HG02763 (cell line): ENCODE data around the gene B4GAT1.
"Not testable (repeated sequence)": the region's sequence is repeated elsewhere in the genome, so short reads cannot be mapped to it uniquely, and the experiment has no call there.

Source experiments
- ATAC-seq: cut with Tn5 transposase; IDR thresholded peaks from one replicate; pipeline ENCODE4 v1.9.1; 2021; ENCODE audit warnings: mild to moderate bottlenecking, moderate library complexity; ENCODE audit not compliant: unreplicated experiment

Gene B4GAT1

DNA sequence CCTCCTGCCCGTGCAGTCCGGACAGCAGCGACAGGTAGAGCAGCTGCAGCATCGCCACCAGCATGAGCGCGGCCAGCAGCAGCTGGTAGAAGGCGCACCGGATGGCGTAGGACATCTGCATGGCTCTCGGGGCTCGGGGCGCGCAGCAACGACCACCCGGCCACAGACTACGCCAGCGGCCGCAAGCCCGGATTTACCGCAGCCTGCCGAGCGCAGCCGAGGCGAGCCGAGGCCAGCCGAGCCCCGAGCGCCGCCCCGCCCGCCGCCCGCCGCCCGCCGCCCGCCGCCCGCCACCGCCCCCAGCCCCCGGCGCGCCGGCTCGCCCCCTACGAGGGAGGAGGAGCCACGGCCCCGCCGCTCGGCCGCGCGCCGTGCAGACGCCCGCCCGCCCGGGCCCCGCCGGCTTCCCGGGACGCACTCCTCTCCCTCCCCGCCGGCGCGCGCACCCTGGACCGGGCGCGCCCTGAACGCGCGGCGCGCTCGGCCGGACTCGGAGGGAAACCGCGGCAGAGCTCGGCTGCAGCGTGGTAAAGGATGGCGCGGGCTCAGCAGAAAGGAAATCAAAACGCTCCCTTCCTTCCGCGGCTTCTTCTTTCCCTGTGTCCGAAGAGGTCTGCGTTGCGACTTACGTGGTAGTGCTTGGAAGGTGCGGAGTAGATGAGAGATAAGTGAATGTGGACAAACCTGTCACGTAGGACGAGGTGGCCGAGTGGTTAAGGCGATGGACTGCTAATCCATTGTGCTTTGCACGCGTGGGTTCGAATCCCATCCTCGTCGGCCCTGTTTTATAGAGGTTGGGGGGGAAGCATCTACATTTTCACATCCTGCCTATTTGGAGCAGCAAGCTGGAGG lies at the start of gene B4GAT1:
TSS of gene B4GAT1 (minus strand) at position 205 of the 852 bp plus-strand sequence. CDS start at position 121, 84 bp downstream.
- peak; percentile 49 for ATAC-seq

DNA sequence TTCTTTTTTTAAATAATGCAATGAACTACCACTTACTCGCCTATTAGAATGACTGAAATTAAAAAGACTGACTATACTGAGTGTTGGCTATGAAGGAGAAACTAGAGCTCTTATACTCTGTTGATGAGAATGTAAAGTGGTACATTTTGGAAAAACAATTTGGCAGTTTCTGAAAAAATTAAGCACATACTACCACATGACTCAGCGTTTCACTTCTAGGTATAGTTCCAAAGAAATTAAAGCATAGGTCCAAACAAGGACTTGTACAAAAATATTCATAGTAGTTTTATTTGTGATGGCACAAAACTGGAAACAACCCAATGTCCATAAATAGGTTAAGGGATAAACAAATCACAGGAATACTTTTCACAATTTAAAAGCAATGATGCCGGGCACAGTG lies 46.5 kb upstream of the B4GAT1 start:
- ATAC-seq, result no peak

DNA sequence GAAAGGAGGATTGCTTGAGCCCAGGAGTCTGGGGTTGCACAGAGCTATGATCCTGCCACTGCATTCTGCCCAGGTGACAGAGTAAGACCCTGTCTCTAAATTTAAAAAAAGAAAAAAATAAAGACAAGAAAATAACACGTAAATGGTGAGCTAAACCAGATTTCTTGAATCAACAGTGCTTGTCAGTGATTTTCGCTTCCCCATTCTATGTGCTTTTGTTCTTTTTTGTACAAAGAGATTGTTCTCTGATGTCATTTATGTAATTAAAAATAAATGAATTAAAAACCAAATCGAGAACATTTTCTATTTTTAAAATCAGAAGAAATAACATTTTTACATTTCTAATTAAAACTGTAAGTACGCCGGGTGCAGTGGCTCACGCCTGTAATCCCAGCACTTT lies 43.9 kb upstream of the B4GAT1 start:
- no peak for ATAC-seq

DNA sequence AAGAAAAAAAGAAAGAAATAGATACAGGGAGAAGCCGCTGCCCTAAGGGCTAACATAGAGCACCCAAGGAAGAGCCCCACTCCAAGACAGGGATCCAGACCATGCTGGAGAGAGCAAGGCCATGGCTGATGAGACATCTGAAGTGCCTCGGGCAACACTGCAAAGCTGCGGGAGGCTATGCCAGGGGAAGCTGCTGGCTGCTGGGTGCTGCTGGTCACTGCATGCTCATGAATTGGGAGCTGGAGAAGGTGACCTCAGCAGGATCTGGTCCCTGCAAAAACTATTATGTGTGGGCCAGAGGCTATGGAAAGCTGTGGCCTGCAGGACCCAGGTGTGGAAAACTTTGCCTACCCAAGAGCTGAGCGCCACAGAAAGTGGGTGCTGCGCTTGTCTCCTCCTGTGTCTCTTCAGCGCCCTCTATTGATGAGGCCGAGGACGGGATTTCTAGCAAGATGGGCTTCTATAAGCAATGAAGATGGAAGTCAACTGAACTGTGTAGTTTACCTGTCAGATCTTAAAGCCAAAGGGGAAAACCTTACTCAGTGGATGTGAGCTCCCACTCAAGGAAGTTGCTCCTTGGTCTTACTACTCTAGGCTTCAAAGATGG lies 41.5 kb upstream of the B4GAT1 start:
- ATAC-seq, result no peak

DNA sequence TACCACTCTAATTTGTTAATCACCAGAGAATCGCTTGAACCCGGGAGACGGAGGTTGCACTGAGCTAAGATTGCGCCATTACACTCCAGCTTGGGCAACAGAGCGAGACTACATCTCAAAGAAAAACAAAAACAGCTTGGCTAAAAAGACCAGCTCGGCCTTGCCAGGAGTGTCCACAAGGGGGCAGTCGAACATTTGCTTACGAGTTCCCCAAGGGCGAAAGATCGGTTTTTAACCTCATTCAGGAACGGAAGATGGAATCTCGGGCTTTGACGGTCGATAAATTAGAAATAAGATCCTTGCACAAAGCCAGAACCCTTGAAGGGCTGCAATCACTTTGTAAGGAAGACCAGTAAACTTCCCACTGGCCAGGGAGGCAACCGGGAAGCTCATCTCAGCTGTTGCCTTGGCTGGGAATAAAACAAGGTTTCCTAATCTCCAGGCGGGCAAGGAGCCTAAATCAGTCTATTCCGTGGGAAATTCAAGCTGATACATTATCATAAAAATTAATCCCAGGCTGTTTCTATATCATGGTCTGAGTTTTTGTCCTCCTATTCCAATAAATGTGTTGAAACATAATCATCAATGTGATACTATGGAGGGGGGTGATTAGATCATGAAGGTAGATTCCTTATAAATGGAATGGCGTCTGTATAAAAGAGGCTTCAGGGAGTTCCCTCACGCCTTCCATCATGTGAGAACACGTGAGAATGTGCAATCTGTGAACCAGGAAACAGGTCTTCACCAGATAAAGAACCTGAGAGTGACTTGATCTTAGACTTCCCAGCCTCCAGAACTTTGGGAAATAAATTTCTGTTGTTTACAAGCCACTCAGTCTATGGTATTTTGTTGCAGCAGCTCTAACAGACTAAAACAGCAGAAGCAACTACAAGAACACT lies 39.0 kb upstream of the B4GAT1 start:
- ATAC-seq, result no peak

DNA sequence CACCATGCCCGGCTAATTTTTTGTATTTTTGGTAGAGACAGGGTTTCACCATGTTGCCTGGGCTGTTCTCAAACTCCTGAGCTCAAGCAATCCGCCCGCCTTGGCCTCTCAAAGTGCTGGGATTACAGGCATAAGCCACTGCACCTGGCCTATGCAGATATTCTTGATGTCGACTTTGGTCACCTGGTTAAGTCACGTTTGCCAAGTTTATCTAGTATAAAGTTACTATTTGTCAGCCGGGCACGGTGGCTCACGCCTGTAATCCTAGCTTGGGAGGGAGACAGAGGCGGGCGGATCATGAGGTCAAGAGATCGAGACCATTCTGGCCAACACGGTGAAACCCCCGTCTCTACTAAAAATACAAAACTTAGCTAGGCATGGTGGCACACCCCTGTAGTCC lies 36.9 kb upstream of the B4GAT1 start:
- not testable (repeated sequence) for ATAC-seq

DNA sequence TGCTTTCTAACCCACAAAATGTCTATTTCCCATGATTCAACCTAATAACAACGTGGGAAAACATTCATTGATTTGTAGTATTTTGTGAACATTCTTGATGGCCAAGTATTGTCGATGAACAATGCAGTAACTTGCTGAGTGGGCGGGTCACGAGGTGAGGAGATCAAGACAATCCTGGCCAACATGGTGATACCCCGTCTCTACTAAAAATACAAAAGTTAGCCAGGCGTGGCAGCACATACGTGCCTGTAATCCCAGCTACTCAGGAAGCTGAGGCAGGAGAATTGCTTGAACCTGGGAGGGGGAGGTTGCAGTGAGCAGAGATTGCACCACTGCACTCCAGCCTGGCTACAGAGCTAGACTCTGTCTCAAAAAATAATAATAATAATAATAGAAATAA lies 32.8 kb upstream of the B4GAT1 start:
- ATAC-seq, result not testable (repeated sequence)

DNA sequence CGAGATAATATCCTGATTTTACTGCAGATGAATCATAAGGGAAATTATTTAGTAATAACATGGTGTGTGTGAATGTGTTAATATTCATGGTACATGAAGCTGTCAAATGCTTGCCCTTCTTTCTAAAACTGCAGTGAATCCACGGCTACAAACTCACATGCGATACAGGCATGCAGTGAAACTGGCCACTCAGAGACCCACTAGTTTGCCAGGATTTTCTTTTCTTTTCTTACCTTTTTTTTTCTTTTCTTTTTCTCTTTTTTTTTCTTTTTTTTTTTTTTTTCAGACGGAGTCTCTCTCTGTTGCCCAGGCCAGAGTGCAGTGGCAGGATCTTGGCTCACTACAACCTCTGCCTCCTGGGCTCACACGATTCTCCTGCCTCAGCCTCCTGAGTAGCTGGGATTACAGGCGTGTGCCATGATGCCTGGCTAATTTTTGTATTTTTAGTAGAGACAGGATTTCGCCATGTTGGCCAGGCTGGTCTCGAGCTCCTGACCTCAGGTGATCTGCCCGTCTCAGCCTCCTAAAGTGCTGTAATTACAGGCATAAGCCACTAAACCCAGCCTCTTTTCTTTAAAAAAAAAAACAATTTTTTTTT lies 26.4 kb upstream of the B4GAT1 start:
- not testable (repeated sequence) for ATAC-seq

DNA sequence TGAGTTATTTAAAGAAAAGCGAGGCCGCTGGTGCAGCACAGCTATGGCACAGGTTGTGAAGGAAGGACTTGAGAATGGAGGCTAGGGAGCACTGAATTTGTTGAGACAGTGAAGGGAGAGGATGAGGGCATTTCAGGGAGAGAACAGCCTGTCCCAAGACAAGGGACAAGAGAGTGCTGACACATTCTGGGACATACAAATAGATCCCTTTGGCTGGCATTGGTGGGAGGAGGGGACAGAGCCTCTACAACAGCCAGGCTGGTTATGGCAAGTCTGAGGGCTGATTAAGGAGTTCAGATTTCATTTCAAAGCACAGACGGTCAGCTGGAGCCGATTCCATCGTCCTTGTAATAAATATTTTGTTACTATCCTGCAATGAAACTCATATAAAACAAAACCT lies 25.8 kb upstream of the B4GAT1 start:
- no peak for ATAC-seq

DNA sequence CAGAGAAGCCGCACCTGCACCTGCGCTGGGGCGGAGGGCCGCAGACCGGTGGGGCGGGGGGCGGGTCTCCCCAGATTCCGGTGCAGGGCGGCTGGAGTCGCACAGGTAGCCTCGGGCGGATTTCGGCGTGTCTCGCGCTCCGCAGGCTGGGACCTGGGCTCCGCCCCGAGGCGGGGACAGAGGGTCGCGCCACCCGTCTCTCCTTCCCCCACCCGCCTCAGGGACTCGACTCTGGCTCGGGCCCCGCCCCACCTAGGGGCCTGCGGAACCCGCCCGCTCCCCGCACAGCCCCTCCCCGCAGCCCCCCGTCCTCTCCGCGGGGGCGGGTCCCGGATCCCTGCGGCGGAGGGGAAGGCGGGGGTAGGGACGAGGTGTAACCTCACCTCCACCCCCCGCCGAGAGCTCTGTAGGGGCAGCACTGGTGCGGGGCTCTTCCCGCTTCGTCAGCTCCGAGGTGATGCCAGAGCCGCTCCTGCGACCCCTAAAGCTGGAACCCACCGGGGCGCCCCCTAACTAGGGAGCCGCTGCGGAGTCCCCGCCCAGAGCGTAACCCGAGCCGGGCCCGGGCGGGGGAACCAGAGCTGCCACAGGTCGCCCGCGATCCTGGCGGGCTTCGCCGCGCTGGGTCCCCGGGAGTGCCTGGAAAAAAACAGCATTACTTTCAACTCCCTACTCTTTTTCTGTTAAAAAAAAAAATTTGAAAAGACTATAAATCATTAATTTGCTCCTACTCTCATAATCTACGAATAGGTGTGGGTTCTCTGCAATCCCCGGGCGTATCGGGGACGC lies 24.4 kb upstream of the B4GAT1 start, which contains the start of gene SLC29A2:
TSS of gene SLC29A2 (minus strand) at position 134 of the 789 bp plus-strand sequence. CDS start 169 bp downstream, outside the sequence.
- ATAC-seq, result peak; percentile 63

DNA sequence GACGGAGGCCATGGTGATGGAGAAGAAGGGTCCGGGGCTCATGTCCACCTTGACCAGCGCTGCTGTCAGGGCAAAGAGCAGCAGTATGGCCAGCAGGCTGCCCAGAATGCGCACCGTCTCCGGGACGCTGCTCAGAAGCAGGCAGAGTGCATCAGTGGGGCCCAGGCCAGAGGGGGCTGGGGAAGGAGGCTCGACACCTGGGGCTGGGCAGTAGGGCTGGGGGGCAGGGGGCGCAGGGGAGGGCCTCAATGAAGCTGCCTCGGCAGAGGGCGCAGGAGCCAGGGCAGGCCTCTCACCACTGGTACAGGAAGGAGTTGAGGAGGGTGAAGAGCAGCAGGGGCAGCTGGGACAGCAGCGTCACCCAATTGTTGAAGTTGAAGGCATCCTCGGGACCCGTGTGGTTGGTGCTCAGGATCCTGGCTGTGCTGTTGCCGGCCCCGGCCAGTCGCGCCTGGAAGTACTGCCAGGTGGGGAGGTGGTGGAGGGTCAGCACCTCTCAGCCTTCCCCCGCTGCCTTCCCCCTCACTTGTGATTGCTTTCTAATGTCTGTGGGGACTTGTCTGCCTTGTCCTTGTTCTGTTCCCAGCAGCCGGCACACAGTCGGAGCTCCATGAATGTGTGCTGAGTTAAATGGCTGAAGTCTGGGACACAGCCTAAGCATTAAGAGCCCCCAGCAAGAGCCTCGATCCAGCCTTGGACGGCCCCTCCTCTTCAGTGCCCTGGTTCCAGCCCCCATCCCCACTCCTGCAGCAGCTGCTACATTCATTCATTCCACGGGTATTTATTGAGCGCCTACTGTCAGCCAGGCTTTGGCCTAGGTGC lies 21.9 kb upstream of the B4GAT1 start:
- ATAC-seq, result no peak

DNA sequence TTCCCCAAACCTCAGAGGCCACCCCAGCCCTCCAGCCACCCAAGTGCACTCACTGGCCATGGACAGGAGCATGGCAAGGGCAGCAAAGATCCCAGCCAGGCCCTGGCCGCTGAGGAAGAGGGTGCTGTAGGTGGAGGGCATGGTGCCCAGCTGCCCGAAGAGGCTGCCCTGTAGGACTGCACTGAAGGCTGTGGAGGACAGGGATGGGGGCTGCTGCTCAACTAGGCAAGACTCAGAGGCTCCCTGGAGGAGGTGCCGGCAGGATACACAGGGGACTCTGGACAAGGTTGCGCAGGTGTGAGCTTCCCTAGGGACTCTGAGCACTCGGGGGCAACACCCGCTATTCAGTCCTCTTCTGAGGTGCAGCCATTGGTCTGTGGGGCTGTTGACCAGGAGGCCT lies 21.1 kb upstream of the B4GAT1 start:
- ATAC-seq, result no peak

DNA sequence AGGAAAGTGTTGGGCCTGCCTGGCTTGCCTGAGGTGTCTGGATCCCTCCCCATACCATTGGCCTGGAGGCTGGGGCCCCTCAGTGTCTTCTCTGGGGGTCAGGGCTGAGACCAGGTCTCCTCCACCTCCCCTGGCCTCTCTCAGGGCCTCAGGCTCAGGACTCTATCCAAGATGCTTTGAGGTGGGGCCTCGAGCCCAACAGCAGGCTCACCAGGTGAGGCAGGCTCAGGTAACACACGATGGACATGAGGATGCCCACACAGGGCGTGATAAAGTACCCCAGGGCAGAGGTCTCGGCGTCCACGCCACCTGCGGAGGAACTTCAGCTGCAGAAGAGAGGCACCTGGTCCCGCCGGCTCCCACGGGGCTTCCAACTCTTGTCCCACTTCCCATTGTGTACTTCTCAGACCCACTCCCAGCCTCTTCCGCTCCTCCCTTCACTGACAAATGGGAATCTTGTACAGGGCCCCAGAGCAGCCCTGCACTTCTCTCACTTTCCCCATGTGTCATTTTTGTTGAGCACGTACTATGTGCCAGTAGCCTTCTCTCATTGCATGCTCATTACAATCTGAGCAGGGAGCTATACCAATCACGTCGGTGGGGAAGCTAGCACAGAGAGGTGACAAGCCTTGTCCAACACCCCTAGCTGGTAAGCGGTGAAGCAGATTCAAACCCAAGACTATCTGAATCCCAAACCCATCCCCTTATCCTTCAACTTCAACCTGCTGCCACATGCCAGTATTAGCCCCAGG lies 20.3 kb upstream of the B4GAT1 start:
- no peak for ATAC-seq

DNA sequence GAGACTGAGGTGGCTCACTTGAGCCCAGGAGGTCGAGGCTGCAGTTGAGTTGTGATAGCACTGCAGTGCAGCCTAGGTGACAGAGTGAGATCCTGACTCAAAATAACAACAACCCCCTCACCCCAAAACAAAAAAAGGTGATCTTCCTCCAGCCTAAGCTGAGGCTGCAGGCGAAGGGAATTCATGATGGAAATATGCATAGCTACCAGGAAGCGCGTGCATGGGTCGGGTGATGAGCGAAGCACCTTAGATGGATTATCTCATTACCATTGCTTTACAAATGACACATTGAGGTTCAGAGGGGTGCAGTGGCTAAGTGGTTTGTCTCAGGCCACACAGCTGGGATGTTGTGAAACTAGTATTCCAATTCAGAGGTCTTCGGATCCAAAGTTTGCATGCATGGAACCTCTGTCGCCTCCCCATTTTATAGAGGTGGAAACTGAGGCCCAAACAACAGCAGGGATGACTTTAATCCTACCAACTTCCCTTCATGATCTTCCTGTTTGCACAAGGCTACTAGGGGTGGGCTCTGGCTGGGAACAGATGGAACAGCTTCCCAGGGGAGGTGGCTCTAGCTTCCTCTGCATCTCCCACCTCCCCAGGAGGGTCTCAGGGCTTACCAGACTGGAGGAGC lies 19.5 kb upstream of the B4GAT1 start:
- ATAC-seq, result no peak

DNA sequence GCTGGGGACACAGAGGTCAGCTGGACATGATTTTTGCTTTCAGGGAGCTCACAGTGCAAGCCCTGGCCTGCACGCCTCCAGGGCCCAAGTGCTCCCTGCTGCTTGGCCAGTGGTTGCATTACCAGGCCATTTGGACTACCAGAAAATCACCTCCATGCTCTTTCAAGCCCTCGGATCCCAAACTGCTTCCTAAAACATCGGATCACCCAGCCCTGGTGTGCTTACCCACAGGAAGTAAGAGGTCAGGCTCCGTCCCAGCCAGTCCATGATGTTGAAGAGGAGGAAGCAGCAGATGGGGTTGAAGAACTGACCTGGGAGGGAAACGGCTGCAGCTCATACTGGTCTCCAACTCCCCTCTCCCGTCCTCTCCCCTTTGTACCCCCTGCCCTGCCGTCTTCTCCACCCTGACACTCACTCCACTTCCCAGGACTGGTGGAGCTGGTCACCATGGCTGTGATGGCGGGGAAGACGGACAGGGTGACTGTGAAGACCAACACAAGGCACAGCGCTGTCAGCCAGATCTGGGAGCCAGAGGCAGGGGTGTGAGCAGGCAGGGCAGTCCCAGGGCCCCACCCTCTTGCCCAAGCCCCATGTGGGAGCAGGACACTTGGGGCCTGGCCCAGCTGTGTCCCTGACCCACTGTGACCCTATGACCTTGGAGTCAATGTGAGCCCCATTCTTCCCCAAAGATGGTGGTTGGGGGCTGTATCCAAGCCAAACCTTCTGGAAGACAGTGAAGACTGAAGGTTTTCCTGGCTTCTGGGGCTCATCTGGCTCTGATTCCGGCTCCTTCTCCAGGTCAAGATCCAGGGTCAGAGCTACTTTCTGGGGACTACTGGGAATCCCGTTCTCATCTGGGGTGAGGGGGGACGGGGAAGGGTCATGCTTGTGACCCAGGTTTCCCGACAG lies 18.5 kb upstream of the B4GAT1 start:
- ATAC-seq, result no peak

DNA sequence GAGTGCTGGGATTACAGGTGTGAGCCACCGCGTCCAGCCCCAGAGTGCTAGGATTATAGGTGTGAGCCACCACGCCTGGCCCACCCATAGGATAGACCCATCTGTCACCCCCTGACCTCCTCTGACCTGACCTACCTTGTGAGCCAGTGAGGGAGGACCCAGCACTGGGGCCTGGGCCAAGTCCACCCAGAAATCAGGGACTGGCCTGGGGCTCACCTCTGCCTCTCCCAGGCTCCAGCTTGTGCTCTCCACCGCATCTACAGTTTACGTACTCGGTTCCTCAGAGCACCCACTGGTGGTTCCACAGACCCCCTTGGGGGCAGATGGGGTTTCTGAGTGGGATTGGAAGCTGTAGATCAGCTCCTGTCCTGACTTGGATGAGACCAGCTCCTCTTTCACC lies 17.7 kb upstream of the B4GAT1 start:
- ATAC-seq, result no peak
